DOHH2 (cell line): Measurements from ENCODE around the gene BAZ2B.

ENCODE experiments used
- EZH2phosphoT487 ChIP-seq: fragments of 200-600 bp; sonication (generic); IDR thresholded peaks from 2 replicates; pipeline ENCODE4 v1.6.1; 2017; ENCODE audit warnings: borderline replicate concordance, mild to moderate bottlenecking, antibody characterized with exemption, low read length, moderate library complexity, mixed read lengths
- TF ChIP-seq, protein P1 (sequence below): fragments of 200-600 bp; sonication (generic); IDR thresholded peaks from one replicate; pipeline ENCODE4 v1.5.1; 2014; ENCODE audit warnings: antibody characterized with exemption, mild to moderate bottlenecking, low read depth, low read length; ENCODE audit not compliant: poor library complexity, severe bottlenecking

DNA sequence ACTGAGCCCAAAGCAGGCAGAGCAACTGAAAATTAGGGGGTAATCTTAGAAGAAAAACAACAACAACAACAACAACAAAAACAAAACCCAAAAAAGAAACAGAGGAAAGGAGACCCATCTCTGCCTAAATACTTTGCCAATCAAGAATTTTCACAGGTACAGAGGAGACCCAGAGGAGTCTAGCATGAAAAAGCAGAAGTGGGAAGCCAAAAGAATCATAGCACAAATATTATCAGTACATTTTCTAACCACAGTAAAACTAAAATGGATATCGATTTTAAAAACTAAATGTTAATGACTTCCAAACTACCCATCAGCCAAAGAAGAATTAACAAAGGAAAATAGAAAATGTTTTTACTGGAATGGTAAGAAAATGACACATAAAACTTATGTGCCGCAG, 148.1 kb downstream of the BAZ2B start:
- TF ChIP-seq, protein P1, sequence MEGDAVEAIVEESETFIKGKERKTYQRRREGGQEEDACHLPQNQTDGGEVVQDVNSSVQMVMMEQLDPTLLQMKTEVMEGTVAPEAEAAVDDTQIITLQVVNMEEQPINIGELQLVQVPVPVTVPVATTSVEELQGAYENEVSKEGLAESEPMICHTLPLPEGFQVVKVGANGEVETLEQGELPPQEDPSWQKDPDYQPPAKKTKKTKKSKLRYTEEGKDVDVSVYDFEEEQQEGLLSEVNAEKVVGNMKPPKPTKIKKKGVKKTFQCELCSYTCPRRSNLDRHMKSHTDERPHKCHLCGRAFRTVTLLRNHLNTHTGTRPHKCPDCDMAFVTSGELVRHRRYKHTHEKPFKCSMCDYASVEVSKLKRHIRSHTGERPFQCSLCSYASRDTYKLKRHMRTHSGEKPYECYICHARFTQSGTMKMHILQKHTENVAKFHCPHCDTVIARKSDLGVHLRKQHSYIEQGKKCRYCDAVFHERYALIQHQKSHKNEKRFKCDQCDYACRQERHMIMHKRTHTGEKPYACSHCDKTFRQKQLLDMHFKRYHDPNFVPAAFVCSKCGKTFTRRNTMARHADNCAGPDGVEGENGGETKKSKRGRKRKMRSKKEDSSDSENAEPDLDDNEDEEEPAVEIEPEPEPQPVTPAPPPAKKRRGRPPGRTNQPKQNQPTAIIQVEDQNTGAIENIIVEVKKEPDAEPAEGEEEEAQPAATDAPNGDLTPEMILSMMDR, result no peak
- TF ChIP-seq EZH2phosphoT487, result no peak
